Mucosa of rectum (tissue), 2 donors: ENCODE data around the gene LBHD2.
"Not testable (repeated sequence)": the region's sequence is repeated elsewhere in the genome, so short reads cannot be mapped to it uniquely, and the experiment has no call there.

Experiments
- H3K27ac ChIP-seq, 2 donors: one replicate each; pipeline ENCODE4 v1.7.0; 2013; ENCODE audit warnings: inconsistent platforms in 2 of 2, low read depth in 2 of 2, low read length in 2 of 2
- H3K27me3 ChIP-seq, 2 donors: one replicate each; pipeline ENCODE4 v1.7.0; 2013; ENCODE audit warnings: low read length in 2 of 2; ENCODE audit not compliant: control insufficient read depth in 2 of 2, insufficient read depth in 2 of 2
- H3K36me3 ChIP-seq, 2 donors: one replicate each; pipeline ENCODE4 v1.7.0; 2013; ENCODE audit warnings: low read length in 2 of 2; ENCODE audit not compliant: control insufficient read depth in 2 of 2, insufficient read depth in 2 of 2
- H3K4me1 ChIP-seq, 2 donors: one replicate each; pipeline ENCODE4 v1.7.0; 2013; ENCODE audit warnings: low read length in 2 of 2, mild to moderate bottlenecking in 1 of 2; ENCODE audit not compliant: control insufficient read depth in 2 of 2, insufficient read depth in 2 of 2
- H3K4me3 ChIP-seq, 2 donors: one replicate each; pipeline ENCODE4 v1.7.0; 2013; ENCODE audit warnings: low read length in 2 of 2
- H3K9ac ChIP-seq, 2 donors: one replicate each; pipeline ENCODE4 v1.7.0; 2013; ENCODE audit warnings: low read length in 2 of 2, low read depth in 1 of 2, mild to moderate bottlenecking in 1 of 2
- H3K9me3 ChIP-seq, 2 donors: one replicate each; pipeline ENCODE4 v1.7.0; 2013; ENCODE audit warnings: low read length in 2 of 2; ENCODE audit not compliant: control insufficient read depth in 2 of 2
- donor health status: healthy.
- donor health status: Normal muscosa, but diverticular disease.

The LBHD2 gene

GRCh38 chr14:103119527-103119926 is 35.5 kb downstream of the LBHD2 start:
- Histone ChIP-seq H3K27me3 (peaks cover 12 to 13% of the 10 kb centered on the region in 2 donors), H3K4me1 (peaks cover 32% of the 10 kb centered on the region in 2 donors)
- H3K36me3 ChIP-seq, H3K9ac ChIP-seq, H3K27ac ChIP-seq, H3K9me3 ChIP-seq, H3K4me3 ChIP-seq: not testable (repeated sequence)

DNA sequence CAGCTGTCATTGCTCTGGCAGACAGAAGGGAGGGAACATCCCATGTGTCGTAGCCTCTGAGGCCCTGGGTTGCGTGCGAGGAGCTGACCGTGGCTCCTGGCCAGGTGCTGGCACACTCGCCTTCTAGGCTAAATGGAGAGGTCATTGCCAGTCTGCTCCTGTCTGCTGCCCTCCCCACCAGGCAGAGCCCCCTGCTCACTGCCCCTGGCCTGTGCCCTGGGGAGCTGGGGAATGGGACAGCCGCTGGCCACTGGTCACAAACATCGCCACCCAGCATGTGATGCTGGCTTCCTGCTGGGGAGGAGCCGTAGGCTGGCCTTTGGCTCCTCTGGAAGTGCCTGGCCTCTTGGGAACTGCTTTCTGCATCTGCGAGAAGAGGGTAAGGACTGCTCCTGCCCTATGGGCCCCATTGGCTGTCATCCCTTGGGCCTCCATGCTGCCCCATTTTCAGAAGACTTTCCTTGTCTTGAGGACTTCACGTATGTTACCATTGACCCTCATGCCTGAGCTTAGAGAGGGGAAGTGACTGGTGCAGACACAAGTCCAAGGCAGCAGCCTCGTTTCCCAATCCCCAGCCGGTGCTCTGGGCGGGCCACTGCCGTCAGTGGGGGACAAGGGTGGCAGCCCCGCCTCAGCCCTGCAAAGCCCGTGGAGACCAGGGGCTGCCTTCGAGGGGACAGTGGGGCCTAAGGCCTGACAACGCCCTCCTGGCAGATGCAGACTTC is 37.3 kb downstream of the LBHD2 start:
- peak overlapping the region; percentile 67 to 88 for H3K27ac ChIP-seq
- H3K4me3 ChIP-seq: peak overlapping the region in 1 of 2 donors; percentile 13
- peak overlapping the region in 1 of 2 donors; percentile 5 for H3K9ac ChIP-seq
- H3K27me3 ChIP-seq: peaks cover 12 to 19% of the 10 kb centered on the region in 2 donors
- no peaks in the 10 kb centered on the region for H3K9me3 ChIP-seq
- H3K4me1 ChIP-seq: peaks cover 34 to 36% of the 10 kb centered on the region in 2 donors
- H3K36me3 ChIP-seq: no peaks in the 10 kb centered on the region

GRCh38 chr14:103121846-103122584 is 38.0 kb downstream of the LBHD2 start:
- no peaks in the 10 kb centered on the region for H3K36me3 ChIP-seq
- peak overlapping the region; percentile 67 to 88 for H3K27ac ChIP-seq
- no peaks in the 10 kb centered on the region for H3K9me3 ChIP-seq
- peaks cover 12 to 19% of the 10 kb centered on the region in 2 donors for H3K27me3 ChIP-seq
- H3K4me1 ChIP-seq: peaks cover 39 to 41% of the 10 kb centered on the region in 2 donors
- peak overlapping the region; percentile 24 to 42 for H3K9ac ChIP-seq
- peak overlapping the region; percentile 4 to 37 for H3K4me3 ChIP-seq

DNA sequence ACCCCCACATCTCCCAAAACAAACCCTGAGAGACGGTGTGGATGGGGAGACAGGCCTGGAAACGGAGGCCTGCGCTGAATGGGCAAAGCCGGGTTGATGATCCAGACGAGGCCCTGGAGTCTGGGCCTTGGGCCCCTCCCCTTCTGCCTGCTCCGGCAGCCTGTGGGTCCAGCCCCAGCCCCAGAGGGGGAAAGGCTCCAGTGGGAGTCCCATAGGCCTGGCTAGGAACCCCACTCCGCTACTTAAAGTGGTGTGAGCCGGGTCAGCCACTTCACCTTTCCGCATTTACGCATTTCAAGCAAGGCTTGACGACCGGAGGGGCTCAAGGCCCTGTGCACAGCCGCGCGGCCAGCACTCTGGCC is 38.6 kb downstream of the LBHD2 start:
- Histone ChIP-seq H3K4me3 (peak overlapping the region; percentile 35 to 37), H3K9me3 (no peaks in the 10 kb centered on the region), H3K4me1 (peaks cover 42 to 44% of the 10 kb centered on the region in 2 donors), H3K9ac (peak overlapping the region; percentile 42 to 52), H3K27me3 (peaks cover 13 to 19% of the 10 kb centered on the region in 2 donors), H3K27ac (peak overlapping the region; percentile 67 to 88), H3K36me3 (no peaks in the 10 kb centered on the region)

GRCh38 chr14:103122947-103123633 is 39.1 kb downstream of the LBHD2 start, which contains the start of gene TNFAIP2:
TSS of gene TNFAIP2 (plus strand) at chr14:103123461. CDS start at chr14:103126458, 2,997 bp downstream.
- no peaks in the 10 kb centered on the region for H3K9me3 ChIP-seq
- peaks cover 14 to 19% of the 10 kb centered on the region in 2 donors for H3K27me3 ChIP-seq
- H3K36me3 ChIP-seq: no peaks in the 10 kb centered on the region
- peak within 1 kb of the TSS; percentile 41 to 64 for H3K4me3 ChIP-seq
- peaks cover 44 to 46% of the 10 kb centered on the region in 2 donors for H3K4me1 ChIP-seq
- H3K9ac ChIP-seq: peak within 1 kb of the TSS; percentile 42 to 52
- peak within 1 kb of the TSS; percentile 67 to 88 for H3K27ac ChIP-seq

GRCh38 chr14:103123634-103124500 is 39.9 kb downstream of the LBHD2 start:
- Histone ChIP-seq H3K36me3 (no peaks in the 10 kb centered on the region), H3K4me3 (peak overlapping the region; percentile 41 to 64), H3K27ac (peak overlapping the region; percentile 67), H3K9ac (peak overlapping the region; percentile 32 to 39), H3K27me3 (peaks cover 14 to 20% of the 10 kb centered on the region in 2 donors), H3K9me3 (no peaks in the 10 kb centered on the region), H3K4me1 (peaks cover 38 to 42% of the 10 kb centered on the region in 2 donors)

- Histone ChIP-seq H3K27me3 (peaks cover 14 to 21% of the 10 kb centered on the region in 2 donors), H3K4me1 (peaks cover 37 to 42% of the 10 kb centered on the region in 2 donors), H3K9me3 (no peaks in the 10 kb centered on the region), H3K4me3 (no peak overlapping the region), H3K9ac (no peak overlapping the region), H3K27ac (no peak overlapping the region), H3K36me3 (peaks cover 0 to 1% of the 10 kb centered on the region in 2 donors)
Measured at GRCh38 chr14:103124501-103125001, 40.5 kb downstream of the LBHD2 start.

DNA sequence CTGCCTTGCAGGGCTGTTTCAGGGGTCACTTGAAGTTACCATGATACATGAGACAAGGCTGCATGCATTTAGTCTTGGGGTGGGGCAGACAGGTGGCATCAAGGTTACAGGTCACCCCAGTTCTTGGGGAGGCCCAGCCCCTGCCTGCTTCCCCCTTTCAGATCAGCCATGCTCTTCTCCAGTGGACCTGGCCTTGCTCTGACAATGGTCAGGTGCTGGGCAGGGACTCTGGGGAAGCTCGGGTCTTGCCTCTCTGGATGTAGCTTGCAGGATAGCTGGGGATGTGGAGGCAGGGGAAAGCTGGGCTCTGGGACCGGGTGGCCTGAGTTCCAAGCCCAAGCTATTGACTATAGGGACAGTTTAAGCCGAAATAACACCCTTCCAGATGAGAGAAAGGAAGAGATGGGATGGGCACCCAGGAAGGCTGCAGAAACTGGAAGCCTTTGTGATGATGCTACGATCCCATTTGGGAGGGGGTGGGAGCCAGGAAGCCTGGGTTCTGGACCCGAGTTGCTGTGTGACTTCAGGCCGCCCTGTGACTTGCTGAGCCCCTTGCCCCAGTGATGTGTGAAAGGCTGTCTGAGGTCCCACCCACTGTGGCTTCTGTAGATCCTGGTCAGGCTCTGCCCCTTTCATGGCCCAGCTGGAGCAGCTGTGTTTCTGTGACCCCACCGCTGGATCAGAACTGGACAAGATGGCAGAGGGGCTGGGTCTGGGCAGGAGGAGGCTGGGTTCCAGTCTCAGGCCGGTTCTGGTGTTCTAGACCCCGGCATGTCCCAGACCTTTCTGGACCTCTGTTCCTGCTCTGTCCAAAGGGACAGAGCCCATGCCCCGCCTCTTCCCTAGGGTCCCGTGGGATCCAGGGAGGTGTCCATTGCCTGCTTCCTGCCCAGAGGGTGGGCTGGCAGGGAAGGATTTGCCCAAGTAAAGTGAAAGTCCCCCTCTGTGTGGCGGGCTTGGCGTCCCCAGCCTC is 41.4 kb downstream of the LBHD2 start:
- Histone ChIP-seq H3K4me1 (peaks cover 35 to 42% of the 10 kb centered on the region in 2 donors), H3K27ac (peak overlapping the region in 1 of 2 donors; percentile 2), H3K9ac (no peak overlapping the region), H3K27me3 (peaks cover 17 to 21% of the 10 kb centered on the region in 2 donors), H3K4me3 (peak overlapping the region in 1 of 2 donors; percentile 28), H3K9me3 (no peaks in the 10 kb centered on the region), H3K36me3 (peaks cover 0 to 3% of the 10 kb centered on the region in 2 donors)
